GM12801 (cell line): ENCODE results near the gene MCM3AP.

Experiments used
- CTCF ChIP-seq: IDR thresholded peaks from one replicate; pipeline ENCODE4 v1.5.1; 2011; ENCODE audit warnings: control low read depth; ENCODE audit not compliant: insufficient read length; ENCODE audit errors: extremely low read depth

Gene MCM3AP

GRCh38 chr21:46221664-46222435, 63.6 kb downstream of the MCM3AP start:
- no peak for TF ChIP-seq CTCF

- TF ChIP-seq CTCF = no peak
These were observed 64.6 kb downstream of the MCM3AP start for GRCh38 chr21:46220847-46221246.

- no peak for TF ChIP-seq CTCF
These were observed 65.1 kb downstream of the MCM3AP start for GRCh38 chr21:46220275-46220810.

- no peak for TF ChIP-seq CTCF
These were observed 65.7 kb downstream of the MCM3AP start for GRCh38 chr21:46219591-46220239.

GRCh38 chr21:46218906-46219590, 66.4 kb downstream of the MCM3AP start:
- no peak for TF ChIP-seq CTCF

- no peak for TF ChIP-seq CTCF
These were observed 67.8 kb downstream of the MCM3AP start for GRCh38 chr21:46217511-46218196.
